HepG2 (cell line): Measurements from ENCODE around the gene KIRREL3. TPM values are rescaled to one million over a fixed set of nuclear protein-coding genes. Genes with fewer than 3 reads are reported as not detected.

Experiments used
- ATAC-seq: fragments of 200-7000 bp; cut with Tn5 transposase; 3 replicates; pipeline ENCODE4 v1.9.1; 2020; ENCODE audit warnings: mild to moderate bottlenecking, moderate library complexity
- BruUV-seq: library from RNA; stranded (reverse); fragments of 400-500 nt; replicated peaks from 2 replicates; lab custom pipeline; 2021; lab: Mats Ljungman, UMichigan
- CTCF ChIA-PET: fragments of 300-600 bp; formaldehyde crosslinking; extraction: SDS; loops from one replicate; lab custom pipeline; 2021; ENCODE audit warnings: low total read pairs, inconsistent platforms, low intra/inter-chr PET ratio; lab: Yijun Ruan, JAX
- POLR2A ChIA-PET: fragments of 350-600 bp; sonication (Branson Sonifier 250); formaldehyde crosslinking; loops from one replicate; lab custom pipeline; 2020; ENCODE audit warnings: antibody characterized with exemption, inconsistent platforms; lab: Yijun Ruan, JAX
- DNase-seq: peaks from one replicate; pipeline ENCODE4 v3.0.0-alpha.2; 2015; ENCODE audit warnings: low spot score
- FAIRE-seq: peaks from 3 replicates; lab custom pipeline; 2011; peaks lifted over from hg19 to GRCh38; lab: Jason Lieb, UNC
- H2AFZ ChIP-seq: one replicate; pipeline ENCODE4 v1.6.1; 2011; ENCODE audit warnings: low read length, inconsistent platforms
- H3K27ac ChIP-seq: fragments of 300-600 bp; 3 replicates; pipeline ENCODE4 v1.8.0; 2011; ENCODE audit warnings: mixed run types, mild to moderate bottlenecking, mixed read lengths, low read length, inconsistent platforms; ENCODE audit not compliant: insufficient read depth; ENCODE audit errors: extremely low read length
- H3K27me3 ChIP-seq, 2 experiments: fragments of 200-600 bp in 1 of 2; 2 replicates in 1 of 2; 3 replicates in 1 of 2; pipeline versions ENCODE4 v1.6.0 to v1.8.0; 2011; ENCODE audit warnings: low read length in 2 of 2, mild to moderate bottlenecking in 2 of 2, moderate library complexity in 2 of 2, inconsistent platforms in 1 of 2; ENCODE audit not compliant: insufficient read depth in 2 of 2, control insufficient read depth in 1 of 2
- H3K36me3 ChIP-seq, 2 experiments: fragments of 200-600 bp in 1 of 2; replicated peaks in 1 of 2; 2 replicates in 1 of 2; 3 replicates in 1 of 2; pipeline versions ENCODE4 v1.5.1 to v1.8.0; 2011; ENCODE audit warnings: low read length in 2 of 2, inconsistent platforms in 1 of 2; ENCODE audit not compliant: insufficient read depth in 2 of 2, control insufficient read depth in 1 of 2
- H3K4me1 ChIP-seq: 2 replicates; pipeline ENCODE4 v1.5.1; 2012; ENCODE audit warnings: low read length, inconsistent platforms; ENCODE audit not compliant: insufficient read depth
- H3K4me2 ChIP-seq: 2 replicates; pipeline ENCODE4 v1.6.0; 2011; ENCODE audit warnings: low read depth, low read length, inconsistent platforms
- H3K4me3 ChIP-seq, 3 experiments: fragments of 200-600 bp in 1 of 3; sonication (generic), shearing (Covaris generic) in 1 of 3; replicated peaks in 1 of 3; 2 replicates each; pipeline ENCODE4 v1.5.1; 2011 to 2016; ENCODE audit warnings: low read length in 3 of 3, inconsistent platforms in 2 of 3, low read depth in 2 of 3, mild to moderate bottlenecking in 2 of 3, control low read depth in 1 of 3, mixed read lengths in 1 of 3; ENCODE audit not compliant: insufficient read depth in 1 of 3
- H3K79me2 ChIP-seq: one replicate; pipeline ENCODE4 v1.6.1; 2011; ENCODE audit warnings: low read length, inconsistent platforms; ENCODE audit not compliant: insufficient read depth
- H3K9ac ChIP-seq: 2 replicates; pipeline ENCODE4 v1.6.0; 2011; ENCODE audit warnings: mild to moderate bottlenecking, low read depth, low read length, inconsistent platforms; ENCODE audit not compliant: insufficient read depth
- H3K9me3 ChIP-seq: 2 replicates; pipeline ENCODE4 v1.5.1; 2012; ENCODE audit warnings: mild to moderate bottlenecking, low read length
- H4K20me1 ChIP-seq: 2 replicates; pipeline ENCODE4 v1.6.0; 2011; ENCODE audit warnings: inconsistent platforms, mild to moderate bottlenecking, low read length, moderate library complexity; ENCODE audit not compliant: insufficient read depth
- ATAD3A ChIP-seq: sonication (generic); formaldehyde crosslinking; IDR thresholded peaks from 2 replicates; pipeline ENCODE4 v1.4.0; 2020; ENCODE audit warnings: missing genetic modification reagents
- CREB3 ChIP-seq: sonication (generic); formaldehyde crosslinking; IDR thresholded peaks from 2 replicates; pipeline ENCODE4 v1.5.0; 2020; ENCODE audit warnings: missing genetic modification reagents
- EP300 ChIP-seq, 3 experiments: sonication (generic) in 1 of 3; formaldehyde crosslinking in 1 of 3; IDR thresholded peaks; 2 replicates each; pipeline versions ENCODE4 v1.5.1 to v1.6.1; 2011 to 2020; ENCODE audit warnings: low read depth in 2 of 3, low read length in 2 of 3, borderline replicate concordance in 1 of 3, improper control_type of control experiment in 1 of 3, mild to moderate bottlenecking in 1 of 3, missing genetic modification reagents in 1 of 3, moderate library complexity in 1 of 3
- JUNB ChIP-seq: sonication (generic); formaldehyde crosslinking; IDR thresholded peaks from 2 replicates; pipeline ENCODE4 v1.8.0; 2022; ENCODE audit warnings: missing genetic modification reagents, mild to moderate bottlenecking, borderline replicate concordance
- MAX ChIP-seq: IDR thresholded peaks from 2 replicates; pipeline ENCODE4 v1.6.1; 2012; ENCODE audit warnings: inconsistent platforms
- MXD4 ChIP-seq: IDR thresholded peaks from 2 replicates; pipeline ENCODE4 v1.6.1; 2016; ENCODE audit warnings: mild to moderate bottlenecking, missing biosample characterization, missing genetic modification reagents
- NR3C1 ChIP-seq: sonication (generic); formaldehyde crosslinking; IDR thresholded peaks from 2 replicates; pipeline ENCODE4 v1.4.0; 2020; ENCODE audit warnings: missing genetic modification reagents
- RBFOX2 ChIP-seq: fragments of 200-400 bp; formaldehyde crosslinking; IDR thresholded peaks from 2 replicates; pipeline ENCODE4 v1.6.1; 2017; ENCODE audit warnings: low read depth, mild to moderate bottlenecking, low read length
- TAF15 ChIP-seq: fragments of 200-400 bp; formaldehyde crosslinking; IDR thresholded peaks from one replicate; pipeline ENCODE4 v1.6.1; 2018; ENCODE audit warnings: mild to moderate bottlenecking, low read depth, low read length; ENCODE audit not compliant: poor library complexity, severe bottlenecking
- UBTF ChIP-seq: sonication (generic); formaldehyde crosslinking; IDR thresholded peaks from 2 replicates; pipeline ENCODE4 v1.4.0; 2020; ENCODE audit warnings: mild to moderate bottlenecking, missing genetic modification reagents
- ZHX2 ChIP-seq, 2 experiments: sonication (generic) in 1 of 2; formaldehyde crosslinking in 1 of 2; IDR thresholded peaks; 2 replicates each; pipeline versions ENCODE4 v1.6.1 to v1.9.0; 2014 to 2022; ENCODE audit warnings: antibody characterized with exemption in 1 of 2, borderline replicate concordance in 1 of 2, inconsistent platforms in 1 of 2, low read depth in 1 of 2, missing genetic modification reagents in 1 of 2
- ZNF124 ChIP-seq: sonication (generic); formaldehyde crosslinking; IDR thresholded peaks from 2 replicates; pipeline ENCODE4 v1.4.0; 2020; ENCODE audit warnings: missing genetic modification reagents
- ZNF234 ChIP-seq: sonication (generic); formaldehyde crosslinking; conservative IDR thresholded peaks from 2 replicates; pipeline ENCODE4 v1.5.1; 2020; ENCODE audit warnings: mild to moderate bottlenecking, missing genetic modification reagents
- ZNF3 ChIP-seq: IDR thresholded peaks from 2 replicates; pipeline ENCODE4 v1.7.0; 2017; ENCODE audit warnings: inconsistent platforms
- ZNF441 ChIP-seq: sonication (generic); formaldehyde crosslinking; IDR thresholded peaks from 2 replicates; pipeline ENCODE4 v1.7.0; 2021; ENCODE audit warnings: missing genetic modification reagents, borderline replicate concordance
- ZNF607 ChIP-seq: sonication (generic); formaldehyde crosslinking; IDR thresholded peaks from 2 replicates; pipeline ENCODE4 v1.5.1; 2020; ENCODE audit warnings: missing genetic modification reagents, mild to moderate bottlenecking, borderline replicate concordance
- WGBS: methylation state at CpG from one replicate; pipeline ENCODE4 v1.1.6; 2017; ENCODE audit warnings: low lambda C conversion rate; 5-methylcytosine and 5-hydroxymethylcytosine counted together
- in situ Hi-C: cut with HindIII; loops from 2 replicates; pipeline ENCODE4 v1.10.0; 2017; ENCODE audit warnings: low pct_unique_long_range_greater_than_20kb; ENCODE audit not compliant: extremely low pct_ligation_motif_present
- intact Hi-C: fragments of 100-400 bp; cut with micrococcal nuclease; formaldehyde crosslinking; loops from one replicate; pipeline ENCODE4 v1.10.0; 2022; ENCODE audit not compliant: unreplicated experiment
- polyA plus RNA-seq, 8 experiments: library from polyadenylated mRNA; depleted of rRNA in 3 of 8; stranded (reverse) in 7 of 8; unstranded in 1 of 8; fragments of >200 nt; fragmentation: Illumina TruSeq in 4 of 8; extraction: Trizol in 4 of 8; gene quantifications; 2 replicates each; pipeline versions ENCODE4 v1.2.1 to v1.2.3, GENCODE V29; 2011 to 2016; ENCODE audit warnings: low read depth in 4 of 8, missing spikeins in 1 of 8, mixed read lengths in 1 of 8; ENCODE audit not compliant: insufficient read depth in 1 of 8
- total RNA-seq, 5 experiments: library from RNA; depleted of rRNA; stranded (reverse); fragments of >200 nt; fragmentation: Illumina TruSeq; extraction: Trizol; gene quantifications; 2 replicates each; pipeline ENCODE4 v1.2.3, GENCODE V29; 2016; ENCODE audit warnings: low read depth in 1 of 5

The KIRREL3 gene
- total and polyA plus RNA-seq, 2 of the 13 experiments (the other 11 are each of a cell fraction or from before 2014, with no cell fraction given) = not detected

GRCh38 chr11:126782810-126783209 is 217.8 kb downstream of the KIRREL3 start:
- no peaks in the 10 kb centered on the region for H4K20me1 ChIP-seq
- ATAC-seq (no peak), DNase-seq (no peak), FAIRE-seq (no peak)
- H3K27ac ChIP-seq = no peak overlapping the region
- BruUV-seq = no TSS peak
- no peaks in the 10 kb centered on the region for H3K79me2 ChIP-seq
- POLR2A ChIA-PET = no interaction called here
- WGBS = 5% methylated on average over 2 of the region's 2 CpGs
- H3K4me1 ChIP-seq = no peaks in the 10 kb centered on the region
- intact Hi-C loops (no loop called here), in situ Hi-C loops (no loop called here)
- H3K4me2 ChIP-seq = no peak overlapping the region
- no peaks in the 10 kb centered on the region; a peak in 1 of 5 replicates for H3K27me3 ChIP-seq
- no peaks in the 10 kb centered on the region for H3K9me3 ChIP-seq
- CTCF ChIA-PET = no interaction called here
- no peaks in the 10 kb centered on the region for H3K36me3 ChIP-seq
- no peak overlapping the region for H3K4me3 ChIP-seq
- no peak overlapping the region for H2AFZ ChIP-seq
- no peak overlapping the region for H3K9ac ChIP-seq
- TF ChIP-seq ZNF124 (CRISPR knock-in tag) (no peak), MXD4 (CRISPR knock-in tag) (no peak), RBFOX2 (no peak), TAF15 (no peak), ZNF441 (CRISPR knock-in tag) (no peak), NR3C1 (no peak), UBTF (CRISPR knock-in tag) (no peak), CREB3 (CRISPR knock-in tag) (no peak), EP300 (IDR thresholded peaks at IDR 0.05; ENCODE audit: low read depth in 2 of 2, low read length in 2 of 2) (no peak), EP300 (CRISPR knock-in tag; IDR thresholded peaks at IDR 0.05; ENCODE audit: borderline replicate concordance) (no peak), JUNB (CRISPR knock-in tag) (no peak), ZHX2 (IDR thresholded peaks at IDR 0.05; ENCODE audit: low read depth) (no peak), ZHX2 (CRISPR knock-in tag; IDR thresholded peaks at IDR 0.05; ENCODE audit: borderline replicate concordance) (no peak), ZNF607 (CRISPR knock-in tag) (no peak), ZNF3 (no peak), ATAD3A (CRISPR knock-in tag) (no peak), ZNF234 (CRISPR knock-in tag) (no peak), MAX (no peak)
